Astrocyte (in vitro differentiated cells and primary cell): ENCODE data around the gene MAPKAP1. TPM values are rescaled to one million over a fixed set of nuclear protein-coding genes. Genes with fewer than 3 reads are reported as not detected.

Source experiments
- DNase-seq: peaks from one replicate; pipeline ENCODE4 v3.0.0-alpha.2; 2010; ENCODE audit warnings: low read depth
- FAIRE-seq: peaks from 2 replicates; lab custom pipeline; 2011; peaks lifted over from hg19 to GRCh38; lab: Jason Lieb, UNC
- H2AFZ ChIP-seq: 2 replicates; pipeline ENCODE4 v1.6.0; 2012; ENCODE audit warnings: low read depth, low read length, inconsistent platforms
- H3K27ac ChIP-seq: 2 replicates; pipeline ENCODE4 v1.5.1; 2011; ENCODE audit warnings: low read depth, low read length, inconsistent platforms
- H3K27me3 ChIP-seq: 2 replicates; pipeline ENCODE4 v1.6.0; 2011; ENCODE audit warnings: low read length, inconsistent platforms; ENCODE audit not compliant: insufficient read depth
- H3K36me3 ChIP-seq: 2 replicates; pipeline ENCODE4 v1.5.1; 2011; ENCODE audit warnings: low read length, inconsistent platforms; ENCODE audit not compliant: insufficient read depth
- H3K4me1 ChIP-seq: 2 replicates; pipeline ENCODE4 v1.5.1; 2011; ENCODE audit warnings: low read length, inconsistent platforms; ENCODE audit not compliant: insufficient read depth
- H3K4me2 ChIP-seq: 2 replicates; pipeline ENCODE4 v1.6.0; 2012; ENCODE audit warnings: low read length, inconsistent platforms
- H3K4me3 ChIP-seq: 2 replicates; pipeline ENCODE4 v1.5.1; 2011; ENCODE audit warnings: low read depth, mild to moderate bottlenecking, low read length, inconsistent platforms; ENCODE audit not compliant: insufficient read depth
- H3K79me2 ChIP-seq: 2 replicates; pipeline ENCODE4 v1.6.0; 2012; ENCODE audit warnings: mild to moderate bottlenecking, low read length, inconsistent platforms; ENCODE audit not compliant: insufficient read depth
- H3K9ac ChIP-seq: 2 replicates; pipeline ENCODE4 v1.6.0; 2012; ENCODE audit warnings: mild to moderate bottlenecking, low read length, inconsistent platforms
- H3K9me3 ChIP-seq: 2 replicates; pipeline ENCODE4 v1.5.1; 2012; ENCODE audit warnings: low read depth, mild to moderate bottlenecking, low read length, inconsistent platforms; ENCODE audit not compliant: insufficient read depth
- H4K20me1 ChIP-seq: 2 replicates; pipeline ENCODE4 v1.6.0; 2012; ENCODE audit warnings: low read length, inconsistent platforms; ENCODE audit not compliant: insufficient read depth
- H3K27ac Mint-ChIP-seq: one replicate; pipeline ENCODE4 v1.8.0; 2021; ENCODE audit warnings: mild to moderate bottlenecking, mixed read lengths; ENCODE audit not compliant: unreplicated experiment
- H3K27me3 Mint-ChIP-seq: one replicate; pipeline ENCODE4 v1.8.0; 2021; ENCODE audit warnings: low read depth, mixed read lengths; ENCODE audit not compliant: unreplicated experiment
- H3K36me3 Mint-ChIP-seq: one replicate; pipeline ENCODE4 v1.8.0; 2021; ENCODE audit warnings: low read depth, mixed read lengths; ENCODE audit not compliant: unreplicated experiment
- H3K4me1 Mint-ChIP-seq: one replicate; pipeline ENCODE4 v1.8.0; 2021; ENCODE audit warnings: low read depth, mixed read lengths; ENCODE audit not compliant: unreplicated experiment
- H3K4me3 Mint-ChIP-seq: one replicate; pipeline ENCODE4 v1.8.0; 2021; ENCODE audit warnings: mild to moderate bottlenecking, moderate library complexity, mixed read lengths; ENCODE audit not compliant: unreplicated experiment
- H3K9me3 Mint-ChIP-seq: one replicate; pipeline ENCODE4 v1.8.0; 2021; ENCODE audit warnings: mild to moderate bottlenecking, mixed read lengths; ENCODE audit not compliant: unreplicated experiment
- CTCF ChIP-seq: IDR thresholded peaks from 2 replicates; pipeline ENCODE4 v1.5.1; 2011; ENCODE audit warnings: low read depth, mild to moderate bottlenecking, inconsistent platforms, low read length, moderate library complexity; ENCODE audit not compliant: insufficient read depth
- EZH2 ChIP-seq: IDR thresholded peaks from 2 replicates; pipeline ENCODE4 v1.6.1; 2012; ENCODE audit warnings: mild to moderate bottlenecking, low read length, inconsistent platforms; ENCODE audit not compliant: insufficient read depth
- total RNA-seq: library from RNA; stranded (reverse); gene quantifications from 2 replicates; pipeline ENCODE4 v1.2.1, GENCODE V29; 2021

MAPKAP1 gene
- total RNA-seq, 1 donor from 2014 or later = 109 TPM

GRCh38 chr9:125485471-125486151, 221.4 kb downstream of the MAPKAP1 start:
- no peaks in the 10 kb centered on the region for H3K27me3 ChIP-seq
- peaks cover 4% of the 10 kb centered on the region for H4K20me1 ChIP-seq
- peaks cover 14% of the 10 kb centered on the region for H3K4me1 ChIP-seq
- no peaks in the 10 kb centered on the region for H3K79me2 ChIP-seq
- peaks cover 9% of the 10 kb centered on the region for H3K36me3 ChIP-seq
- H3K9me3 ChIP-seq = no peaks in the 10 kb centered on the region
- no peak overlapping the region for H3K4me3 ChIP-seq
- H3K4me2 ChIP-seq = no peak overlapping the region
- H3K9me3 Mint-ChIP-seq = no peaks in the 10 kb centered on the region
- H3K27ac ChIP-seq = no peak overlapping the region
- peak overlapping the region; percentile 30 for H3K9ac ChIP-seq
- TF ChIP-seq CTCF (no peak), EZH2 (no peak)
- no peaks in the 10 kb centered on the region for H3K36me3 Mint-ChIP-seq
- H3K27ac Mint-ChIP-seq = no peak overlapping the region
- no peak overlapping the region for H2AFZ ChIP-seq
- H3K4me3 Mint-ChIP-seq = no peak overlapping the region
- peaks cover 27% of the 10 kb centered on the region for H3K4me1 Mint-ChIP-seq
- FAIRE-seq (no peak), DNase-seq (no peak)
- no peaks in the 10 kb centered on the region for H3K27me3 Mint-ChIP-seq

- no peak overlapping the region for H2AFZ ChIP-seq
- Mint-ChIP-seq H3K27me3 (no peaks in the 10 kb centered on the region), H3K4me3 (no peak overlapping the region), H3K36me3 (peaks cover 8% of the 10 kb centered on the region), H3K27ac (no peak overlapping the region), H3K9me3 (no peaks in the 10 kb centered on the region), H3K4me1 (peaks cover 27% of the 10 kb centered on the region)
- H3K27me3 ChIP-seq = no peaks in the 10 kb centered on the region
- DNase-seq (peak; percentile 96), FAIRE-seq (peak; percentile 69)
- no peaks in the 10 kb centered on the region for H3K79me2 ChIP-seq
- H3K27ac ChIP-seq = peak overlapping the region; percentile 55
- TF ChIP-seq EZH2 = no peak
- peaks cover 14% of the 10 kb centered on the region for H3K4me1 ChIP-seq
- peaks cover 9% of the 10 kb centered on the region for H3K36me3 ChIP-seq
- H3K9me3 ChIP-seq = no peaks in the 10 kb centered on the region
- H3K4me2 ChIP-seq = peak overlapping the region; percentile 67
- peak overlapping the region; percentile 30 for H3K9ac ChIP-seq
- H4K20me1 ChIP-seq = peaks cover 4% of the 10 kb centered on the region
- no peak overlapping the region for H3K4me3 ChIP-seq
Observed at GRCh38 chr9:125484350-125485282, 222.4 kb downstream of the MAPKAP1 start.

- Mint-ChIP-seq H3K4me1 (peaks cover 27% of the 10 kb centered on the region), H3K36me3 (peaks cover 9% of the 10 kb centered on the region), H3K27me3 (no peaks in the 10 kb centered on the region), H3K27ac (no peak overlapping the region), H3K9me3 (no peaks in the 10 kb centered on the region), H3K4me3 (no peak overlapping the region)
- no peaks in the 10 kb centered on the region for H3K9me3 ChIP-seq
- H3K9ac ChIP-seq = no peak overlapping the region
- peaks cover 9% of the 10 kb centered on the region for H3K36me3 ChIP-seq
- H2AFZ ChIP-seq = no peak overlapping the region
- peaks cover 14% of the 10 kb centered on the region for H3K4me1 ChIP-seq
- no peak overlapping the region for H3K4me2 ChIP-seq
- H3K27ac ChIP-seq = no peak overlapping the region
- DNase-seq (no peak), FAIRE-seq (no peak)
- no peaks in the 10 kb centered on the region for H3K27me3 ChIP-seq
- H4K20me1 ChIP-seq = peaks cover 4% of the 10 kb centered on the region
- TF ChIP-seq CTCF (no peak), EZH2 (no peak)
- no peaks in the 10 kb centered on the region for H3K79me2 ChIP-seq
- H3K4me3 ChIP-seq = no peak overlapping the region
Observed at GRCh38 chr9:125483697-125484096, 223.3 kb downstream of the MAPKAP1 start.
